Peyer's patch (tissue), 4 donors: ENCODE data around the gene LCE1A. TPM values are rescaled to one million over a fixed set of nuclear protein-coding genes. Genes with fewer than 3 reads are reported as not detected.

ENCODE experiments used
- DNase-seq, 3 donors: peaks; one replicate each; pipeline ENCODE4 v3.0.0-alpha.2; 2017 to 2019
- H3K27ac ChIP-seq, 4 donors: fragments of 200-600 bp; sonication (generic); one replicate each; pipeline ENCODE4 v1.5.1; 2016 to 2019
- H3K27me3 ChIP-seq, 2 donors: fragments of 200-600 bp; sonication (generic); one replicate each; pipeline ENCODE4 v1.5.1; 2019
- H3K36me3 ChIP-seq, 3 donors: fragments of 200-600 bp; sonication (generic); one replicate each; pipeline ENCODE4 v1.5.1; 2016 to 2019
- H3K4me1 ChIP-seq, 4 donors: fragments of 200-600 bp; sonication (generic); one replicate each; pipeline ENCODE4 v1.5.1; 2016 to 2019
- H3K4me3 ChIP-seq, 4 donors: fragments of 200-600 bp; sonication (generic); 1 replicate in 3 of 4; 2 replicates in 1 of 4; pipeline ENCODE4 v1.5.1; 2016 to 2019; ENCODE audit warnings: mild to moderate bottlenecking in 1 of 4
- H3K9me3 ChIP-seq, 4 donors: fragments of 200-600 bp; sonication (generic); one replicate each; pipeline ENCODE4 v1.5.1; 2016 to 2019; ENCODE audit warnings: mild to moderate bottlenecking in 1 of 4
- CTCF ChIP-seq, 6 experiments: fragments of 450-650 bp in 4 of 6; fragments of 200-600 bp in 2 of 6; sonication (generic) in 1 of 6; IDR thresholded peaks; one replicate each; pipeline ENCODE4 v1.5.1; 2017 to 2019; ENCODE audit warnings: antibody characterized with exemption in 6 of 6, mild to moderate bottlenecking in 3 of 6, moderate library complexity in 1 of 6
- POLR2A ChIP-seq, 2 donors: fragments of 450-650 bp; IDR thresholded peaks; one replicate each; pipeline ENCODE4 v1.5.1; 2017; ENCODE audit warnings: antibody characterized with exemption in 2 of 2, mild to moderate bottlenecking in 2 of 2, moderate library complexity in 2 of 2
- total RNA-seq, 4 donors: library from RNA; depleted of rRNA; stranded (reverse); fragments of >200 nt; gene quantifications; one replicate each; pipeline ENCODE4 v1.1.0, GENCODE V29; 2016

LCE1A gene
- total RNA-seq, 4 donors from 2014 or later: not detected

- Histone ChIP-seq H3K27ac (no peak overlapping the region), H3K27me3 (no peaks in the 10 kb centered on the region), H3K4me1 (no peaks in the 10 kb centered on the region), H3K36me3 (no peaks in the 10 kb centered on the region), H3K9me3 (no peaks in the 10 kb centered on the region), H3K4me3 (no peak overlapping the region)
- no peak for TF ChIP-seq POLR2A (IDR thresholded peaks at IDR 0.05)
- TF ChIP-seq CTCF (IDR thresholded peaks at IDR 0.05): no peak
- DNase-seq: no peak
Measured at GRCh38 chr1:152860129-152860528, 32.9 kb downstream of the LCE1A start.

- DNase-seq: no peak
- H3K4me3 ChIP-seq: no peak overlapping the region
- no peak overlapping the region for H3K27ac ChIP-seq
- H3K27me3 ChIP-seq: no peaks in the 10 kb centered on the region
- TF ChIP-seq CTCF (IDR thresholded peaks at IDR 0.05): no peak
- no peak for TF ChIP-seq POLR2A (IDR thresholded peaks at IDR 0.05)
- no peaks in the 10 kb centered on the region for H3K9me3 ChIP-seq
- no peaks in the 10 kb centered on the region for H3K36me3 ChIP-seq
- no peaks in the 10 kb centered on the region for H3K4me1 ChIP-seq
Measured at GRCh38 chr1:152861374-152861773, 34.1 kb downstream of the LCE1A start.

- no peaks in the 10 kb centered on the region for H3K9me3 ChIP-seq
- H3K36me3 ChIP-seq: no peaks in the 10 kb centered on the region
- H3K4me1 ChIP-seq: no peaks in the 10 kb centered on the region
- DNase-seq: no peak
- TF ChIP-seq CTCF (IDR thresholded peaks at IDR 0.05) (no peak), POLR2A (IDR thresholded peaks at IDR 0.05) (no peak)
- no peak overlapping the region for H3K27ac ChIP-seq
- no peak overlapping the region for H3K4me3 ChIP-seq
- no peaks in the 10 kb centered on the region for H3K27me3 ChIP-seq
Measured at GRCh38 chr1:152864443-152864842, 37.2 kb downstream of the LCE1A start.

- TF ChIP-seq POLR2A (IDR thresholded peaks at IDR 0.05): no peak
- no peaks in the 10 kb centered on the region for H3K36me3 ChIP-seq
Measured at GRCh38 chr1:152866321-152866720, 39.0 kb downstream of the LCE1A start.

GRCh38 chr1:152869808-152870419, 42.6 kb downstream of the LCE1A start:
- Histone ChIP-seq H3K4me1 (no peaks in the 10 kb centered on the region), H3K4me3 (no peak overlapping the region), H3K27me3 (no peaks in the 10 kb centered on the region), H3K27ac (no peak overlapping the region), H3K36me3 (no peaks in the 10 kb centered on the region), H3K9me3 (no peaks in the 10 kb centered on the region)
- peak; percentile 21 to 70 (median 61) for TF ChIP-seq CTCF (IDR thresholded peaks at IDR 0.05)
- no peak for TF ChIP-seq POLR2A (IDR thresholded peaks at IDR 0.05)
- DNase-seq: peak in 2 of 3 donors; percentile 46 to 81

More at GRCh38 chr1:152866321-152866720, 39.0 kb downstream of the LCE1A start:
- Histone ChIP-seq H3K9me3 (no peaks in the 10 kb centered on the region), H3K4me1 (no peaks in the 10 kb centered on the region), H3K27me3 (no peaks in the 10 kb centered on the region), H3K27ac (no peak overlapping the region), H3K4me3 (no peak overlapping the region)
- DNase-seq: no peak

- DNase-seq: no peak
- no peaks in the 10 kb centered on the region for H3K36me3 ChIP-seq
- H3K27ac ChIP-seq: no peak overlapping the region
- H3K4me1 ChIP-seq: no peaks in the 10 kb centered on the region
- H3K9me3 ChIP-seq: no peaks in the 10 kb centered on the region
- H3K27me3 ChIP-seq: no peaks in the 10 kb centered on the region
- H3K4me3 ChIP-seq: no peak overlapping the region
- TF ChIP-seq CTCF (IDR thresholded peaks at IDR 0.05): peak in 1 of 6 experiments; percentile 11
- TF ChIP-seq POLR2A (IDR thresholded peaks at IDR 0.05): no peak
Measured at GRCh38 chr1:152870831-152871730, 43.8 kb downstream of the LCE1A start.
